Choroid plexus epithelial cell (primary cell): Measurements from ENCODE around the gene GIMAP8.
A peak's percentile ranks its signal among the peaks of the same experiment; 100 is the strongest.

Experiments used
- DNase-seq: peaks from one replicate; pipeline ENCODE4 v3.0.0-alpha.2; 2010; ENCODE audit warnings: low read depth
- H3K4me3 ChIP-seq: 2 replicates; pipeline ENCODE4 v1.5.1; 2011; ENCODE audit warnings: low read depth, mild to moderate bottlenecking, control low read depth, low read length, moderate library complexity
- TF ChIP-seq, protein P1 (sequence below): conservative IDR thresholded peaks from 2 replicates; pipeline ENCODE4 v1.5.1; 2011; ENCODE audit warnings: low read depth, mild to moderate bottlenecking, control low read depth, inconsistent platforms, low read length, moderate library complexity

Gene GIMAP8

DNA sequence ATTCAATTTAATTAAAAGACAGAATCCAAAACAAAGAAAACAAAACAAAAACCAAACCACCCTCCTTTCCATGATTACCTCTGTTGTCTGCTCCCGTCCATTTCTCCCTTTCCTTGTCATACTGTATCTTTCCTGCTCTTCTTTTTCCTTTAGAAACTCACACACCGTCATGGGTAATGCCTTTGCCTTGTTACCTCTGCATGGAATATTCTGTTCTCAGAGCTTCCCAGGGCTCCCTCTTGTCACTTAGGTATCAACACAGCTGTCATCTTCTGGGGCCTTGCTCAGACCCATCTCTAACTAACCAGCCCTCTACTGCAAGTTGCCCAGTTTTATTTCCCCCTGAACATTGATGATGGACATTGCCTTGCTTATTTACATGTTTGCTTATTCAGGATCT lies 30.2 kb upstream of the GIMAP8 start:
- H3K4me3 ChIP-seq: no peak overlapping the region
- DNase-seq: no peak
- TF ChIP-seq, protein P1, sequence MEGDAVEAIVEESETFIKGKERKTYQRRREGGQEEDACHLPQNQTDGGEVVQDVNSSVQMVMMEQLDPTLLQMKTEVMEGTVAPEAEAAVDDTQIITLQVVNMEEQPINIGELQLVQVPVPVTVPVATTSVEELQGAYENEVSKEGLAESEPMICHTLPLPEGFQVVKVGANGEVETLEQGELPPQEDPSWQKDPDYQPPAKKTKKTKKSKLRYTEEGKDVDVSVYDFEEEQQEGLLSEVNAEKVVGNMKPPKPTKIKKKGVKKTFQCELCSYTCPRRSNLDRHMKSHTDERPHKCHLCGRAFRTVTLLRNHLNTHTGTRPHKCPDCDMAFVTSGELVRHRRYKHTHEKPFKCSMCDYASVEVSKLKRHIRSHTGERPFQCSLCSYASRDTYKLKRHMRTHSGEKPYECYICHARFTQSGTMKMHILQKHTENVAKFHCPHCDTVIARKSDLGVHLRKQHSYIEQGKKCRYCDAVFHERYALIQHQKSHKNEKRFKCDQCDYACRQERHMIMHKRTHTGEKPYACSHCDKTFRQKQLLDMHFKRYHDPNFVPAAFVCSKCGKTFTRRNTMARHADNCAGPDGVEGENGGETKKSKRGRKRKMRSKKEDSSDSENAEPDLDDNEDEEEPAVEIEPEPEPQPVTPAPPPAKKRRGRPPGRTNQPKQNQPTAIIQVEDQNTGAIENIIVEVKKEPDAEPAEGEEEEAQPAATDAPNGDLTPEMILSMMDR: no peak

DNA sequence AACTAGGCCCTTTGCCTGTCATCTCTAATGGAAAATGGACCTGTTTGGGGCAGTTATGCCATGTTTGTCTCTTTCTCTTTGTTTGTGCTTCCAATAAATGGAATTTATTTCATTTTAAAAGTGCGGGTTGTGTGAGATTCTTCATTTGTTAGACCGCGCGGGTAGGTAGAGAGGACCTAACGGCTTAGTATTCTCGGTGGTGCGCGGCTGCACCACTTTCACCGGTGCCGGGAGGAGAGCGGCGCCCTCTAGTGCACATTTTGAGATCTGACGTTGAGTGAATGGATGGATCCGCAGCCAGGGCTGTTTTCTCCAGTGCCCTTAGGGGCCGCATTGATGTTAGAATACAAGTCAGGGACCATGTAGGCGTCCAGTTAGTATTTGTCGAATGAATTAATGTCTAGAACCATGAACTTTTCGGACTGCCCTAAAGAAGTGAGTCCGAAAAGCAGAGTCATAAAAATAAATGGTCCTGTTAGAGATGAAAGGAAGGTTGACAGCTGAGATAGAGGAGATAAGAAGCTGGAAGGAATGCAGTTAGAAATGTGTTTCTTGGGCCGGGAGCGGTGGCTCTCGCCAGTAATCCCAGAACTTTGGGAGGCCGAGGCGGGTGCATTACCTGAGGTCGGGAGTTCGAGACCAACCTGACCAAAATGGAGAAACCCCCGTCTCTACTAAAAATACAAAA lies 29.3 kb upstream of the GIMAP8 start:
- no peak overlapping the region for H3K4me3 ChIP-seq
- TF ChIP-seq, protein P1: peak; percentile 90
- DNase-seq: peak; percentile 86

DNA sequence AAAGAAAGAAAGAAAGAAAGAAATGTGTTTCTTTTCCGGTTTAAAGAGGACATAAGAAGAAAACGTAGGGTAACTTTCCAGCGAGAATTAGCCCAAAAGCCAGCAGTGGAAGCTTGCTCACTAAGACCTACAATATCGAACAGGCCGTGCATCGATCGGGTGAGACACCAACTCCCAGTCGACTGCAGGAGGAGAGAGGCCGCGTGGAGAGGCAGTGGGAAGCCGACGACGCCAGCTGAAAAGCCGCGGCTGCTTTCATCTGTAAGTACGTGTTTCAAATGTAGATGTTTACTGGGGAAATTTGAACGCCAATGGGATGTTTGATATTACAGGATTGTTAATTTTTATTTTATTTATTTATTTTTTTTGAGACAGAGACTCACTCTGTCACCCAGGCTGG lies 28.6 kb upstream of the GIMAP8 start:
- H3K4me3 ChIP-seq: no peak overlapping the region
- TF ChIP-seq, protein P1: no peak
- DNase-seq: no peak

DNA sequence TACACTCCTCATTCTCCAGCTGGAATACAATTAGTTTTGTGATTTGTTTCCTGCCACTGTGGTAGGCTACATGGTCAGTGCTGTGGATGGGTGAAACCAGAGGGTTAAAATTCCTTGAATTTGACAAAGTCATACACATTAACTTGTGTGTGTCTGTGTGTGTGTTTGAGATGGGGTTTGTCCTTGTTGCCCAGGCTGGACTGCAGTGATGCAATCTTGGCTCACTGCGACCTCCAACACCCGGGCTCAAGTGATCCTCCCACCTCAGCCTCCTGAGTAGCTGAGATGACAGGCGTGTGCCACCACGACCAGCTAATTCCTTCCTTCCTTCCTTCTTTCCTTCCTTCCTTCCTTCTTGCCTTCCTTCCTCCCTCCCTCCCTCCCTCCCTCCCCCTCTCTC lies 24.8 kb upstream of the GIMAP8 start:
- TF ChIP-seq, protein P1: no peak
- no peak overlapping the region for H3K4me3 ChIP-seq
- no peak for DNase-seq

DNA sequence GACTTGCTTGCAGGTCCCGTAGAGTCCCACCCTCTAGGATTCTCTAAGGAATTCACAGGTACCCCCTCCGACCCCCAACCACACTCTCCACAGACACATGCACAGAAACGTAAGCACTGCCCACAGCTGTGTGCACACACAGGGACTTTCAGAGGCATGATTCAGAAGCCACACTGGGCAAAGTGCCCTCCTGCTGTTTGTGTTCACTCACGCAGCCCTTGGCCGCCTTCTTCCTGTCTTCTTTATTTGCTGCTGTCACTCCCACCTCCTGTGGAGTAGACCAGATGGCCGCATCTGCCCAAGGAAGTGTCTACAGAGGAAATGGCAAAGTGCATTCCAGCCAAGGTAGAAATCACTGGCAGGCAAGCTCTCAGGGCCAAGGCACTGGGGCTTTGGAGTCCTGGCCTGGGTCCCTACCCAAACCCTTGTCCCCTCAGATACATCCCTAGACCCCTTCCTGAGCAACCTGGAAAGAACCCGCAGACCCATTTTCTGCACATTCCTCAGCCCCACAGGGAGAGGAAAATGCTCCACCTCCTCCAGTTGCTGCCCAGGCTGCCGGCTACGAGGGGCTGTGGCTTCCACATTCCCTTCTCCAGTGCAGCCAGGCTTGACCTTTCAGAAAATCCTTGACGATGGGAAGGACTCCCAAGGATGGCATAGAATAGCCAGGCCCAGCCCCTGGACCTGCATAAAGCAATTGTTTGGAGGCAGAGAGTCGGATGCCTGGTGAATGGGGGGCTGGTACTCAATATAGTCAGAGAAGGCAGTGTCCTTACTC lies 21.6 kb upstream of the GIMAP8 start:
- H3K4me3 ChIP-seq: no peak overlapping the region
- TF ChIP-seq, protein P1: no peak
- DNase-seq: peak; percentile 71

DNA sequence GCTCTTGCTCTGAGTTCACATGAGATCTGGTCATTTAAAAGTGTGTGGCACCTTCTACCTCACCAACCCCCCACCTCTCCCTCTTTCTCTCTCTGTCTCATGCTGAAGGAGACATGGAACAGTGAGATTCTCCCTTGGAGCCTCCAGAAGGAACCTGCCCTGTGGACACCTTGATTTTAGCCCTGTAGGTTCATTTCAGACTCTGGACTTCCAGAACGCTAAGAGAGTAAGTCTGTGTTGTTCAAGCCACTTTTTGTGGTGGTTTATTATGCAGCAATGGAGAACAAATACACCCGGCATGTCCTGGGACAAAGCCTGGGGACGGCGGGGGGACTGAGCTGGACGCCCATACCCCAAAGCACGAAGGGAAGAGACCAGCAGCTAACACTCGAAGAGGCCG lies 20.7 kb upstream of the GIMAP8 start:
- DNase-seq: no peak
- TF ChIP-seq, protein P1: no peak
- H3K4me3 ChIP-seq: no peak overlapping the region

DNA sequence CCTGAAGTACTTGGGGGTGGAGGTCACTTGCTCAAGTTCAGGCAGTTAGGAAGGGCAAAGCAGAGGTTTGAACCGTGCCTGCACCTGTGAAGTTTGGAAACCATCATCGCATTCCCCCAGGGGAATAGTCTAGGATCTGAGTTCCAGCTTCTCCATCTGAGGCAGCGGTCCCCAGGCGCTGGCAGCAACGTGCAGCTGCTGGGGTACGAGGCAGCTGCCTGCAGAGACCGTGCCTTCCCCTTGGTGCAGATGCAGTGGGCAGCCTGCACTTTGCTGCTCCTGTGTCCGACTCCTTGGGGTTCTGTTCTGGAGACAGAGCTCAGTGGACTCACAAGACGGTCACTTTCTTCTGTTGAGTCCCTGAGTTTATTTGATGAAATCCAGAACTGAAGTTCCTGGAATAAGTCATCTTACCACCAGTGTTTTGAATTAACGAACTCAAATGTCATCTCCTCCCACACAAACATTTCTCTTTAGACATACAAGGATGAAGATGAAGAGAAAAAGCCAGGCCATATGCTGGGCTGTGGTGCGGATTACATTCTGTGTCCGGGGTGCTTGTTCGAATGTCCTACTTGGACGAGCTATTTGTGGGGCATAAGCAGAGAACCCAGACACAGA lies 19.9 kb upstream of the GIMAP8 start:
- TF ChIP-seq, protein P1: no peak
- DNase-seq: no peak
- H3K4me3 ChIP-seq: no peak overlapping the region
